ENCODE results near the gene OR56B1.

The OR56B1 gene

GRCh38 chr11:5727691-5728090, 8.6 kb upstream of the OR56B1 start:
- DNase-seq (ENCODE audit: low read depth, low spot score), result no peak

- DNase-seq (ENCODE audit: low read depth, low spot score), result no peak
Observed at GRCh38 chr11:5737091-5737490, 843 bp downstream of the OR56B1 start.

DNA sequence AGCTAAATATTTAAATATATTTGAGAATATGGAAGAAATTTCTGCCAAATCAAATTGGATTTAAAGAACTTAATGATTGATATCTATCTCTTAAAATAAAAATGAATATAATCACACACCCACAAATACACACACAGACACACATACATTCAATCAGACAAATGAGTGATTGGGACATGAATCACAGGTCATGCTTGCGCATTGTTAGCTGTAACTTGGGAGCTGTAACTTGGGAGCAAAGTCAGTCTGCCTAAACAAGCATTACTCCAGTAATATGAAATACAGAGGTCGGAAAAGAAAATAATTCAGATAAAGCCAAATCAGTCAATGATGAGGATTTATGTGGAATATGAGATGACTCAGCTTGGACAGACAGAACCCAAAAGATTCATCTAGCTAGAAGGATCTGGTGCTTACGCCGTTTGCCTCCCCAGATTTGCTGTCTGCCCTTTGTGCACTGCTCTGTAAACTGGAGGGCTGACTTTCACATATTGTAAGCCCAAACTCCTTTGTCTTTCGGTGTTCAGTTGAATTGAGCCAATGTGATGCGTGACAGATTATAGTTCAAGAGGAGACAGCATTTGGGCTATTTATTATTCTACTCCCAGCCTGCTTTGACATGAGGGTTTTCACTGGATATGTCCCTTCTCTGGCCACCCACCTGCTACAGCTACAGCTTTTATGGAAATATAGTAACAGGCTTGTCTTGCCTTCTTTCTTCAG, 1.6 kb downstream of the OR56B1 start:
- DNase-seq (ENCODE audit: low read depth, low spot score), result no peak

- DNase-seq (ENCODE audit: low read depth, low spot score), result no peak
Observed at GRCh38 chr11:5738431-5738830, 2.2 kb downstream of the OR56B1 start.

- DNase-seq (ENCODE audit: low read depth, low spot score), result no peak
Observed at GRCh38 chr11:5746614-5747013, 10.4 kb downstream of the OR56B1 start.

- no peak for DNase-seq (ENCODE audit: low read depth, low spot score)
Observed at GRCh38 chr11:5749836-5750235, 13.6 kb downstream of the OR56B1 start.

DNA sequence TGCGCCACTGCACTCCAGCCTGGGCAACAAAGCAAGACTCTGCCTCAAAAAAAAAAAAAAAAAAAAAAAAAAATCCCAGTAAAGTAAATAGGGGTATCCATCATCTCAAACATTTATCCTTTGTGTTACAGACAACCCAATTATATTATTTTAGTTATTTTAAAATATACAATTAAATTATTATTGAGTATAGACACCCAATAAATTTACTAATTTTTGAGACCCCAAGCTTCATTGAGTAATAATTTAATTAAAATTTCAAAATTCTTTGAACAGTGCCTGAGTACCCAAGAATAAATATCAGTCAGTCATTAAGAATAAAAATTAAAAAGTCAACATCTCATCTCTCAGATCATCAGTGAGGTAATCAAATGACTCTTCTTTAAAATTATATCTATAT, 17.7 kb downstream of the OR56B1 start, which contains the start of gene OR52N4:
OR52N4 (plus strand) TSS at position 301 of the 400 bp plus-strand sequence. CDS start 498 bp downstream, outside the sequence.
- DNase-seq (ENCODE audit: low read depth, low spot score), result no peak

DNA sequence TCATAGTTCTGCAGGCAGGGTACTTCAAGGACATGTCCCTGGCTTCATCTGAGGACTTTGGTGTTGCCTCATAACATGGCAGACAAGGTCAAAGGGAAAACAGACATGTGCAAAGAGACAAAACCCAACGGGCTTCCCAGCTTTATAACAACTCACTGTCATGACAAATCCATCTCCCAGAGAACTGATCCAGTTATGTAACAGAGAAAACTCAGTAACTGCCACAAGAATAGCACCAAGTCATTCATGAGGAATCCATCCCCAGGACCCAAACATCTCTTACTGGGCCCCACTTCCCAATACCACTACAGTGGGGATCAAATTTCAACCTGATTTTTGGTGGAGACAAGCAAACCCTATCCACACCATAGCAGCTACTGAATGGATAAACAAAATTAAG, 30.8 kb downstream of the OR56B1 start:
- DNase-seq (ENCODE audit: low read depth, low spot score), result no peak

DNA sequence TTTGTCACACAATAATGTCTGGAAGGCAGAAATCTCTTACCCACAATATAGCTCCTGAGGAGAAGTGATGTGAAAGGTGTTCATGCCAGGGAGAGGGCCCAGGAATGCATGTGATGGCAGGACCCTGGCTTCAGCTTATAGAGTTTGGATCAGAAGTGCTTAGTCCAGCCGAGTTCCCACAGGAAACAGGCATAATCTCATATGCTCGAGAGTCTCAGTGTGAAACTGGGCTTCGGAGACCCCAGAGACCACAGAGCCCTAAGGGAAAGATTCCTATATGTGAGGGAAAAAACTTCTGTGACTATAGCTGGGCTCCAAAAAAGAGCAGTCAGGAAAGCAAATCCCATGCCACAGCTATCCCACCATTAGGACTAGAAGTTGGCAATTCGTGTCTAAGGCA, 47.0 kb downstream of the OR56B1 start, which contains the start of gene OR52N5:
OR52N5 (minus strand) TSS at position 101 of the 400 bp plus-strand sequence. CDS start 4,721 bp downstream, outside the sequence.
- DNase-seq (ENCODE audit: low read depth, low spot score), result no peak

Measured in ELF-1 (cell line).